SK-N-MC (cell line): ENCODE data around the gene SNX10.

Source experiments
- EZH2 ChIP-seq: fragments of 200-600 bp; sonication (generic); IDR thresholded peaks from one replicate; pipeline ENCODE4 v1.6.1; 2017; ENCODE audit warnings: antibody characterized with exemption
- FOXP2 ChIP-seq: optimal IDR thresholded peaks from 2 replicates; pipeline ENCODE3; 2011; ENCODE audit warnings: mild to moderate bottlenecking, moderate library complexity; ENCODE audit not compliant: insufficient read depth; ENCODE audit errors: extremely low read length, control extremely low read depth

DNA sequence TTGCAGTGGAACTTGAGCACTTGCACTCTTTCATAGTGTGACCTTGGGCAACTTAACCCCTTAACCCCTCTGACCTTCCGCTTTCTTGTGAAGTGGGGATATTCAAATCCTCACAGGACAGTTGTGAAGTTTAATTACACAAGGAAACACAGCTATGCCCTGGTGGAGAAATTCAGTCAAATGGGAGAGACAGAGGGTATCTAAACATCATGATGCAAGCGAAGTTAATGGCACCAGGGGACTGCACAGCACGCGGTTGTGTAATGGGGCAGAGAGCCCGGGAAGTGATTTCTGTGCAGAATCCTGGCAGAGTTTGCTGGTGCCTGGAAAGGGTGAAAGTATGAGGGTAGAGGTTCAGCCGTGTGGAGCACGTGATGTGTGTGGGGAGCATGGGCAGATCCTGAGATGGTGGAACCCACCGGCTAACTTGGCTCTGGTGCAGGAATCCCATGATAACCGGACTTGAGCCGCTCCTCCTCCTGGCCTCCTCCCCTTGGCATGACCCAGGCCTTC, 51.7 kb downstream of the SNX10 start:
- TF ChIP-seq EZH2, result no peak
- TF ChIP-seq FOXP2, result no peak
